DMS153 treated with DMSO at 0.1 percent for 48 hours (cell line): ENCODE results near the gene PSMG1.
"Not testable (repeated sequence)": the region's sequence is repeated elsewhere in the genome, so short reads cannot be mapped to it uniquely, and the experiment has no call there.

Experiments used
- DNase-seq: peaks from one replicate; lab custom pipeline; 2025; ENCODE audit not compliant: unreplicated experiment; lab: John Stamatoyannopoulos, UW

The PSMG1 gene

GRCh38 chr21:39159342-39160063 lies 23.7 kb downstream of the PSMG1 start:
- no peak for DNase-seq

GRCh38 chr21:39157241-39157640 lies 26.0 kb downstream of the PSMG1 start:
- DNase-seq, result not testable (repeated sequence)

- no peak for DNase-seq
Observed at GRCh38 chr21:39156024-39156423, 27.2 kb downstream of the PSMG1 start.

- DNase-seq, result no peak
Observed at GRCh38 chr21:39155578-39155977, 27.7 kb downstream of the PSMG1 start.

GRCh38 chr21:39153842-39154241 lies 29.4 kb downstream of the PSMG1 start:
- DNase-seq, result no peak

- DNase-seq, result no peak
Observed at GRCh38 chr21:39153373-39153772, 29.9 kb downstream of the PSMG1 start.

GRCh38 chr21:39152271-39152670 lies 31.0 kb downstream of the PSMG1 start:
- DNase-seq, result no peak

- DNase-seq, result no peak
Observed at GRCh38 chr21:39150877-39151276, 32.4 kb downstream of the PSMG1 start.

GRCh38 chr21:39150316-39150715 lies 32.9 kb downstream of the PSMG1 start:
- no peak for DNase-seq

- no peak for DNase-seq
Observed at GRCh38 chr21:39149882-39150281, 33.4 kb downstream of the PSMG1 start.

GRCh38 chr21:39148975-39149374 lies 34.3 kb downstream of the PSMG1 start:
- DNase-seq, result no peak

- no peak for DNase-seq
Observed at GRCh38 chr21:39144191-39144590, 39.1 kb downstream of the PSMG1 start.

- DNase-seq, result no peak
Observed at GRCh38 chr21:39142972-39143371, 40.3 kb downstream of the PSMG1 start.

GRCh38 chr21:39141502-39141901 lies 41.7 kb downstream of the PSMG1 start:
- DNase-seq, result no peak

- no peak for DNase-seq
Observed at GRCh38 chr21:39137248-39138178, 45.7 kb downstream of the PSMG1 start.

GRCh38 chr21:39136711-39137110 lies 46.5 kb downstream of the PSMG1 start:
- DNase-seq, result no peak

GRCh38 chr21:39136138-39136537 lies 47.1 kb downstream of the PSMG1 start:
- DNase-seq, result peak; percentile 67

- no peak for DNase-seq
Observed at GRCh38 chr21:39134288-39134810, 48.9 kb downstream of the PSMG1 start.

GRCh38 chr21:39132248-39132647 lies 51.0 kb downstream of the PSMG1 start:
- no peak for DNase-seq

- no peak for DNase-seq
Observed at GRCh38 chr21:39131791-39132190, 51.5 kb downstream of the PSMG1 start.

GRCh38 chr21:39127506-39127905 lies 55.7 kb downstream of the PSMG1 start:
- DNase-seq, result no peak

GRCh38 chr21:39126486-39126806 lies 56.8 kb downstream of the PSMG1 start:
- no peak for DNase-seq
